Umbilical cord (tissue), 2 donors: ENCODE measurements around the gene MOV10. TPM values are rescaled to one million over a fixed set of nuclear protein-coding genes. Genes with fewer than 3 reads are reported as not detected.
"Not testable (repeated sequence)": the region's sequence is repeated elsewhere in the genome, so short reads cannot be mapped to it uniquely, and the experiment has no call there.

Experiments used
- DNase-seq: peaks from one replicate; pipeline ENCODE4 v3.0.0-alpha.2; 2015; ENCODE audit warnings: low spot score
- total RNA-seq: library from RNA; depleted of rRNA; stranded (reverse); fragments of >200 nt; gene quantifications from one replicate; pipeline ENCODE4 v1.2.3, GENCODE V29; 2014; ENCODE audit warnings: low replicate concordance; ENCODE audit not compliant: insufficient read depth

The MOV10 gene
- total RNA-seq, 1 donor from 2014 or later, result 19.3 TPM

- no peak for DNase-seq
These were observed 37.7 kb downstream of the MOV10 start for GRCh38 chr1:112712191-112712590.

GRCh38 chr1:112712701-112713128, 38.3 kb downstream of the MOV10 start:
- no peak for DNase-seq

GRCh38 chr1:112713466-112714312, 39.2 kb downstream of the MOV10 start:
- DNase-seq, result no peak

- DNase-seq, result no peak
These were observed 40.1 kb downstream of the MOV10 start for GRCh38 chr1:112714313-112715263.

- DNase-seq, result peak; percentile 90
These were observed 41.0 kb downstream of the MOV10 start, which contains the start of gene PPM1J for GRCh38 chr1:112715264-112716053. TSS of gene PPM1J (minus strand) at chr1:112715332. CDS start at chr1:112715301, 31 bp downstream.

- peak; percentile 95 for DNase-seq
These were observed 41.8 kb downstream of the MOV10 start for GRCh38 chr1:112716133-112716720.

GRCh38 chr1:112717263-112717873, 42.9 kb downstream of the MOV10 start:
- DNase-seq, result no peak

- DNase-seq, result peak; percentile 66
These were observed 44.4 kb downstream of the MOV10 start for GRCh38 chr1:112718691-112719418.

GRCh38 chr1:112719706-112720105, 45.2 kb downstream of the MOV10 start:
- no peak for DNase-seq

GRCh38 chr1:112720800-112721199, 46.3 kb downstream of the MOV10 start:
- DNase-seq, result no peak

GRCh38 chr1:112721294-112721693, 46.8 kb downstream of the MOV10 start:
- DNase-seq, result not testable (repeated sequence)

GRCh38 chr1:112721966-112722524, 47.6 kb downstream of the MOV10 start:
- DNase-seq, result no peak

GRCh38 chr1:112722601-112723510, 48.4 kb downstream of the MOV10 start:
- peak; percentile 81 for DNase-seq

- DNase-seq, result no peak
These were observed 49.0 kb downstream of the MOV10 start for GRCh38 chr1:112723511-112723839.

GRCh38 chr1:112724240-112724639, 49.8 kb downstream of the MOV10 start:
- not testable (repeated sequence) for DNase-seq

GRCh38 chr1:112727716-112728115, 53.3 kb downstream of the MOV10 start:
- DNase-seq, result no peak

GRCh38 chr1:112728306-112728971, 54.0 kb downstream of the MOV10 start:
- not testable (repeated sequence) for DNase-seq

- not testable (repeated sequence) for DNase-seq
These were observed 54.6 kb downstream of the MOV10 start for GRCh38 chr1:112729011-112729410.
